HG03139 (cell line): ENCODE measurements around the gene CABLES1.
A peak's percentile ranks its signal among the peaks of the same experiment; 100 is the strongest.

Experiments used
- ATAC-seq: cut with Tn5 transposase; IDR thresholded peaks from one replicate; pipeline ENCODE4 v1.9.1; 2021; ENCODE audit not compliant: unreplicated experiment

The CABLES1 gene

GRCh38 chr18:23239885-23240608 is 104.8 kb downstream of the CABLES1 start:
- ATAC-seq, result no peak

DNA sequence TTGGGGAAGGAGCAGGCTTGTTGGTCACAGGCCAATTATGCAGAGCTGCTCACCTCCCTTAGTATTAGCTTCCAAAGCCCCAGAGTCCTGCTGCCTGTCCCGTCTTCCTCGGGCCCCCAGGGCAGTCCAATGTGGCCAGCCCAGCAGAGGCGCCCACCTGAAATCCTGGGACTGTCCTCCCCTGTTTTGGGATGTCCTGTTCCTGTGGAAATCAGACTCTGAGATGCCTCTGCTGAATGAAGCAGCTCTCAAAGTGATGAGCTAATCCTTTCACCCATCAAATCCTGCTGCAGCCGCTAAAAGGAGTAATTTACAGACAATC is 105.3 kb downstream of the CABLES1 start:
- ATAC-seq, result no peak

- ATAC-seq, result peak; percentile 68
Measured at GRCh38 chr18:23241833-23242496, 106.7 kb downstream of the CABLES1 start.

DNA sequence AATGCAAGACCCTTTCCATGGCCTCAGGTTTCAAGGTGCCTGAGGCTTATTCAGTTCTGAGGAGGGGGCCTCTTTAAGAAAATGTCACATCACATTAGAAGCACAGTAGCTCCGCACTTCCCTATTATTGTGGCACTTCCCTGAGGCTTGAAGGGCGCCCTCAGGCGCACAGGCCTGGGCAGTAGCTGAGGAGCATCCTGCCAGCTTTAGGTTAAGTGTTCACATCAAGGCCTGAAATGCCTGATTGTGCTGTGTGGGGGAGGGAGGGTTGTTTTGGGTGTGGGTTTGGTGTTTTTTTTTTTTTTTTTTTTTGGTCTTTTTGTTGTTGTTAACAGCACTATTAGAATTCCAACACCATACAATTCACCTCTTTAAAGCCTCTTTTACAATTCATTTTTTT is 107.9 kb downstream of the CABLES1 start:
- no peak for ATAC-seq

DNA sequence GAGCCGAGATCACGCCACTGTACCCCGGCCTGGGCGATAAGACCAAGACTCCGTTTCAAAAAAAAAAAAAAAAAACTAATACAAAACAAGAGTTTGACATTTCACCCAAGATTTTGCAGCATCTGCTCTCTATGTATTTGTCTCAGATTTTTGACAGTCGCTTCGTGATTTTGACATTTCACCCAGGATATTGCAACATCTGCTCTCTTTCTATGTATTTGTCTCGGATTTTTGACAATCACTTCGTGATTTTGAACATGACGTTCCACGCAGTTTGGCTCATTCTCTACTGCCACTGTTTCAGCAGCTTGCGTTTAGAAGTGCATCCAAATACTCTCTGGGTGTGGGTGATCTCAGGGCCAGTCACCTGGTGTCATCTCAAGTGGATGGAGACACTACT is 108.5 kb downstream of the CABLES1 start:
- ATAC-seq, result no peak

DNA sequence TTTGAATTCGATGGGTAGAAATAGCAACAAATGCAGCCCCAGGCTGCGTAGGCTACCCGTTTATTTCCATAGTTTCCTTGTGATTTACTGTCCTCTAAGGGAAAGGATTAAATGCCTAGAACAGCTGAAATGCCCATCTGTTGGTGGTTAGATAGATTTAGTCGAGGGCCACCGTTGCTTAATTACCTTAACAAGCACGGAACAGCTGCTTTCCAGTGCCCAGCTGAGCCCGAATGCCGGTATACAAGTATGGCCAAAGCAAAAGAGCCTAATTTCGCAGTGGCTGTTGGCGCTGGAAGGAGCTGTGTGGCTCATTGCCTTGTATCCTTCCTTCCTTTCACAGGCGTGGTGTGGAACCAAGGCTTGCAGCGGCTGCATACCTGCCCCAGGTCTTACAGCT is 109.1 kb downstream of the CABLES1 start:
- no peak for ATAC-seq

DNA sequence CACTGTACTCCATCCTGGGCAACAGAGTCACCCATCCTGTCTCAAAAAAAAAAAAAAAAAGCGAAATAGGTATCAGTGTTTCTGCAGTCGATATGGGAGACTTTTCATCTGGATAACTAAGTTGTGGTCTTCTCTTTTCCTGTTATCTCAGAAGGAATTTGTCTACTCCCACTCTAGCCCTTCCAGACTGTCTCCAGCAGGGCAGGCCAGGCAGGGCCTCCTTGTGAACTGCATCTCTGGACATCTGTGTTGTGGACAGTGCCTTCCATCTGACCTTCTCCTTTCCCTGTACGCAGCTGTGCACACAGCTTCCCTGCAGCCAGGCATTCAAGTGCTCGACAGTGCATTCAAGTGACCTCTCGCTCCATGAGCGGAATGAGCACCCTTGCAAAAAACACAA is 110.2 kb downstream of the CABLES1 start:
- no peak for ATAC-seq

GRCh38 chr18:23247331-23247730 is 112.0 kb downstream of the CABLES1 start:
- no peak for ATAC-seq

DNA sequence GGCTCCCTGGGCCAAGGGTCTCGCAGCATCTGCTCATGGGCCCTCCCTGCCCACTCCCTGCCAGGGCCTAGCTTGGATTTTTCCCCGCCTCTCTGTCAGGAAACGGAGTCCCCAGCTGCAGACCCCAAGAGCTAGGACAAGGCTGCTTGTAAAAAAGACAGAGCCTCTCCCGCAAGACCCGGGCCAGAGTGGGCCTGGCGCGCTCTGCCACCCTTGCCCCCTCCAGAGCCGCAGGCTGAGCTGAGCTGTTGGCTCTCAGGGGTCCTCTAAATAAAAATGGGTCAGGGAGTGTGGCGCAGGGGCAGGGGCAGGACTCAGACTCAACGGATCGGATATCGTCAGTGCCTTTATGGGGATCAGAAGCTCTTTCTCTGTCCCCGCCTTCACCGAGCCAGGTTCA is 112.6 kb downstream of the CABLES1 start:
- no peak for ATAC-seq

DNA sequence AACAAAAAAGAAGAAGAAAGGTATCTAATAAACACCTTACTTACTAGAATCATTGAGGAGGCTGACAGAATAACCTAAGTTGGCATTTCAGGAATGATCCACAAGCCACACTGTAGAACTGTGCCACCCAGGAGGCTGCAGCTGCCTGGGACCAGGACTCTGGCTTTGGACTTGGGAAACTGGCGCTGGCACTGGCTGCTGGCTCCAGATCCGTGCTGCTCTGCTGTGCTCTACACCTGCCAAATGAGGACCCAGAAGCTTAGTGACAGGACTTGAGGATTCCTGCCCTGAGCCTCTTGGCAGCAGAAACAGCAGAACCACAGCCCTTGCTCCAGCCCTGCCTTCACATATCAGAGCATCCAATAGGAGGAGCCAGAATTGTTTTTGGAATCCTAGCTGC is 113.5 kb downstream of the CABLES1 start:
- ATAC-seq, result no peak

DNA sequence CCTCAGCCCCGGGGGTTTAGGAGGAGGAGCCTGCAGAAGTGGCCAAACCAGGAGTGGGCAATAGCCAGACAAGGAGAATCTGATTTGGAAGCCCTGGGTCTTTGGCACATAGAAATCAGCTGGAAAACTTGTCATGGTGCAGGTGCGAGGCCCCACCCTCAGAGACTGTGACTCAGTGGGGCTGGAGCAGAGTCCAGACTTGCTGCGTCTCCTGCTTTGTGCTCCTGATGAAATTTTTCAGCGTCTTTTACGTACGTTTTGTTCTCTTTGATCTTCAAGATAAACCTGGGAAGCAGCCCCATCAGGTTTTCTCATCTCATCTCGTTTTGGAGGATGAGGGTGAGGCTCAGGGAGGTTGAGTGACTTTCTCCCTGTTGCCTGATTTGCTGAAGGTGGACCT is 114.1 kb downstream of the CABLES1 start:
- no peak for ATAC-seq

DNA sequence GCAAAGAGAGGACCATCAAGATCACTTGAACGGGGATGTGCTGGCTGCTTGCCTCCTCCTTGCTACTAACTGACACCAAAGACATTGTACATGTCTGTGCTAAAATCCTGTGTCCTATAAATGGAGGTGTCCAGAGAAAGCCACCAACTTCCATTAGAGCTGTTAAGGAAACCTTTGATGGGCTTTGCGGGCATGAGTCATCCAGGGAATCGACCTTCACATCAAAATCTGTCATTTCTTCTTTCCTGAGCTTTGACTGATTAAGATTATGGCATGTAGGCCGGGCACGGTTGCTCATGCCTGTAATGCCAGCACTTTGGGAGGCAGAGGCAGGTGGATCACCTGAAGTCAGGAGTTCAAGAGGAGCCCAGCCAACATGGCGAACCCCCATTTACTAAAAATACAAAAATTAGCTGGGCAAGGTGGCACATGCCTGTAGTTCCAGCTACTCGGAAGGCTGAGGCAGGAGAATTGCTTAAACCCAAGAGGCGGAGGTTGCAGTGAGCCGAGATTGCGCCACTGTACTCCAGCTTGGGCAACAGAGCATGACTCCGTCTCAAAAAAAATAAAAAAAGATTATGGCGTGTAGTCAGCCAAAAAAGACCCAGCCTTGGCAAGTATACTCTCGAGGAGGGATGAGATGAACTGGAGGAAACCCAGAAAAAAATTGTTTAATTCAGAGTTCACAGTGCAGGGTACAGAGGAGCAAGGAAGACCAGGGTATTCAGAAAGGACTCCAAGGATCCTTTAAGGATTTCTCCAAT is 115.8 kb downstream of the CABLES1 start:
- ATAC-seq, result no peak

DNA sequence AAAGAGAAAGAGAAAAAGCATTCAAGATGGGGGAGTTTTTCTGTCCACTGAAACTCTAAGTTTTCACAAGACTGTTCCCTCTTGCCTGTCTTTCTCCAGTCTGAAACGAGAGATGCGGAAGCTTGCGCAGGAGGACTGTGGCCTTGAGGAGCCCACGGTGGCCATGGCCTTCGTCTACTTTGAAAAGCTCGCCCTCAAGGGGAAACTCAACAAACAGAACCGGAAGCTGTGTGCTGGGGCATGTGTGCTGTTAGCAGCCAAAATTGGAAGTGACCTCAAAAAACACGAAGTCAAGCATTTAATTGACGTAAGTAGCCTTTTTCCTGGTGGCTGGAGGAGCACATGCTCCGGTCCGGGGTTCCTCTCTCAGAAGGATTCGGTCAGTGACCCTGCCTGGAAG is 118.3 kb downstream of the CABLES1 start:
- no peak for ATAC-seq

- ATAC-seq, result no peak
Measured at GRCh38 chr18:23257137-23257536, 121.9 kb downstream of the CABLES1 start.

DNA sequence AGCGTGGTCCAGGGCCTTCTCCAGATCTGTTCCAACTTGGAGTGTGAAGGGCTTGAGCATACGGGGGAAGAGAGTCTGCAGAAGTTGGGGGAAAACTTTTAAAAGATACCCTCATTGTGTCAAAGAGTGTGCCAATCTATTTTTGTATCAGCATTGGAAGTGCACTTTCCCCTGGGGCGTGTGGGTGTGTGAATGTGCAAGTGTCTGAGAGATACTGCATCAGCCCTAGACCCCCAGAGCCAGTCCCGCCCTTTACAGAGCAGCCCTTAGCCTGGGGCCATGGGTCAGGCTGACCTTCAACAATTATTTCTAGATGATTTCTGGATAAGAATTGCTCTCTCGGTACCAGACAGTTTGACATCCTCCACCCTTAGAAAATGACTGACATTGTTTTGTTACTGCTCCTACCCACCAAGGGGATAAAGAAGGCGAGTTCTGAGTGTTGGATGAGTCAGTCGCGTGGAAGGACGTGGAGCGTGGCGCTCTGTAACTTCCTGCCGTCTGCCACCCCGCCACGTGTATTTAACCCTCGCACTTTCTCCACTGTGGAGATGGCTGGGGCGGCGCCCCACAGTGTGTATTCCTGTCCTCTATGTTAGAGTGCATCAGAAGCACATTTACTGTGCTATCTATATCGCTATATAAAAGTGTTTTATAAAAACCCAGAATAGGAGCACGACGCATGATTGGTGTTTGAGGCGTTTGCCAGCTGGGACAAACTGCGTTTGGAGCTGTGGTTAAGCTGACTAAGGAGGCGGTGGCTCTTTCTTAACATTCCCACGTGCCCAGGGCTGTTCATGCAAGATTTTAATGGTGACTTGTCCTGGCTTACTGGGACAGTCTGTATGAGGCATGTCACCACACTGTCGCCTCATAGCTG is 122.6 kb downstream of the CABLES1 start:
- no peak for ATAC-seq

- ATAC-seq, result no peak
Measured at GRCh38 chr18:23258566-23259469, 123.5 kb downstream of the CABLES1 start.

GRCh38 chr18:23259701-23260681 is 124.7 kb downstream of the CABLES1 start:
- peak; percentile 61 for ATAC-seq

GRCh38 chr18:23260926-23261590 is 125.8 kb downstream of the CABLES1 start:
- no peak for ATAC-seq
